GM12878 (cell line): ENCODE measurements around the gene ZBTB21. TPM values are rescaled to one million over a fixed set of nuclear protein-coding genes. Genes with fewer than 3 reads are reported as not detected.

ENCODE experiments used
- ATAC-seq: fragments of 200-7000 bp; cut with Tn5 transposase; 3 replicates; pipeline ENCODE4 v1.9.1; 2020; ENCODE audit warnings: mild to moderate bottlenecking, moderate library complexity
- BruUV-seq: library from RNA; stranded (reverse); fragments of 400-500 nt; replicated peaks from 2 replicates; lab custom pipeline; 2021; lab: Mats Ljungman, UMichigan
- CTCF ChIA-PET: fragments of 300-600 bp; sonication (Branson Sonifier 250); formaldehyde crosslinking; extraction: SDS; loops from one replicate; lab custom pipeline; 2021; ENCODE audit warnings: inconsistent platforms; lab: Yijun Ruan, JAX
- POLR2A ChIA-PET: fragments of 350-600 bp; formaldehyde crosslinking; extraction: SDS; loops from one replicate; lab custom pipeline; 2021; ENCODE audit warnings: inconsistent platforms; lab: Charles Lee
- RAD21 ChIA-PET: fragments of 300-600 bp; sonication (Branson Sonifier 250); formaldehyde crosslinking; loops from one replicate; lab custom pipeline; 2023; ENCODE audit warnings: antibody characterized with exemption; ENCODE audit not compliant: unreplicated experiment; lab: Charles Lee
- SMC1A ChIA-PET: fragments of 300-600 bp; sonication (Branson Sonifier 250); formaldehyde crosslinking; loops from one replicate; lab custom pipeline; 2023; ENCODE audit not compliant: unreplicated experiment, uncharacterized antibody; lab: Charles Lee
- DNase-seq: peaks from one replicate; pipeline ENCODE4 v3.0.0-alpha.2; 2011; ENCODE audit warnings: low read depth, low spot score
- FAIRE-seq: peaks from 3 replicates; lab custom pipeline; 2011; peaks lifted over from hg19 to GRCh38; lab: Jason Lieb, UNC
- H2AFZ ChIP-seq: 2 replicates; pipeline ENCODE4 v1.6.0; 2011; ENCODE audit warnings: low read depth, low read length, control low read depth; ENCODE audit not compliant: control insufficient read depth
- H3K27ac ChIP-seq: 2 replicates; pipeline ENCODE4 v1.5.1; 2011; ENCODE audit warnings: control low read depth; ENCODE audit not compliant: control insufficient read depth, insufficient read depth
- H3K27me3 ChIP-seq, 2 experiments: replicated peaks in 1 of 2; 2 replicates each; pipeline versions ENCODE4 v1.6.0 to v1.6.1; 2011; ENCODE audit warnings: low read length in 1 of 2; ENCODE audit not compliant: control insufficient read depth in 2 of 2, insufficient read depth in 2 of 2
- H3K36me3 ChIP-seq, 2 experiments: 2 replicates each; pipeline ENCODE4 v1.5.1; 2011; ENCODE audit warnings: low read length in 1 of 2; ENCODE audit not compliant: control insufficient read depth in 2 of 2, insufficient read depth in 2 of 2
- H3K4me1 ChIP-seq: 2 replicates; pipeline ENCODE4 v1.6.1; 2011; ENCODE audit warnings: mild to moderate bottlenecking, low read length, moderate library complexity, mixed read lengths; ENCODE audit not compliant: control insufficient read depth, insufficient read depth
- H3K4me2 ChIP-seq: 2 replicates; pipeline ENCODE4 v1.6.0; 2011; ENCODE audit warnings: control low read depth; ENCODE audit not compliant: control insufficient read depth, insufficient read depth
- H3K4me3 ChIP-seq: fragments of 200-600 bp; sonication (generic); 2 replicates; pipeline ENCODE4 v1.5.1; 2016
- H3K79me2 ChIP-seq: 2 replicates; pipeline ENCODE4 v1.6.0; 2011; ENCODE audit warnings: low read length; ENCODE audit not compliant: control insufficient read depth, insufficient read depth
- H3K9ac ChIP-seq: 2 replicates; pipeline ENCODE4 v1.8.0; 2011; ENCODE audit warnings: low read length, control low read depth, mixed read lengths; ENCODE audit not compliant: control insufficient read depth, insufficient read depth
- H3K9me3 ChIP-seq: replicated peaks from 3 replicates; pipeline ENCODE4 v1.5.1; 2011; ENCODE audit warnings: mild to moderate bottlenecking, low read length; ENCODE audit not compliant: control insufficient read depth, insufficient read depth
- H4K20me1 ChIP-seq: 2 replicates; pipeline ENCODE4 v1.6.0; 2011; ENCODE audit not compliant: control insufficient read depth, insufficient read depth
- BHLHE40 ChIP-seq, 2 experiments: fragments of 450-650 bp in 1 of 2; IDR thresholded peaks; 2 replicates each; pipeline ENCODE4 v1.6.1; 2011 to 2017; ENCODE audit warnings: low read depth in 2 of 2, borderline replicate concordance in 1 of 2, improper control_type of control experiment in 1 of 2, low read length in 1 of 2, mild to moderate bottlenecking in 1 of 2
- CBFB ChIP-seq: IDR thresholded peaks from 2 replicates; pipeline ENCODE4 v1.6.1; 2016; ENCODE audit warnings: antibody characterized with exemption, low read depth
- SPI1 ChIP-seq: IDR thresholded peaks from 2 replicates; pipeline ENCODE4 v1.6.1; 2011; ENCODE audit warnings: low read depth, mild to moderate bottlenecking, low read length, moderate library complexity, borderline replicate concordance; ENCODE audit not compliant: insufficient read depth
- ZBED1 ChIP-seq: IDR thresholded peaks from 2 replicates; pipeline ENCODE4 v1.6.1; 2016; ENCODE audit warnings: borderline replicate concordance
- WGBS: methylation state at CpG from one replicate; pipeline ENCODE4 v1.1.6; 2016; ENCODE audit warnings: low lambda C conversion rate; ENCODE audit not compliant: insufficient replicate concordance, insufficient coverage; ENCODE audit errors: missing lambda C conversion rate; 5-methylcytosine and 5-hydroxymethylcytosine counted together
- in situ Hi-C: fragments of 300-500 bp; cut with MboI; formaldehyde crosslinking; loops from 9 replicates; pipeline ENCODE4 v1.14.3; 2018; ENCODE audit warnings: mixed read lengths
- intact Hi-C: fragments of 100-400 bp; cut with micrococcal nuclease; formaldehyde crosslinking; loops from one replicate; pipeline ENCODE4 v1.14.2; 2022; ENCODE audit not compliant: unreplicated experiment
- polyA plus RNA-seq, 11 experiments: library from polyadenylated mRNA; depleted of rRNA in 4 of 11; unstranded in 6 of 11; stranded (reverse) in 5 of 11; fragments of >200 nt; fragmentation: Nextera tagmentation in 4 of 11; fragmentation: Illumina TruSeq in 1 of 11; extraction: Ambion mirVana in 4 of 11; extraction: Trizol in 1 of 11; gene quantifications; 1 replicate in 1 of 11; 2 replicates in 10 of 11; pipeline versions ENCODE4 v1.2.1 to v1.2.3, GENCODE V29; 2011 to 2016; ENCODE audit warnings: inconsistent platforms in 2 of 11, missing spikeins in 2 of 11, low read depth in 1 of 11
- total RNA-seq, 4 experiments: library from RNA; depleted of rRNA in 3 of 4; stranded (reverse); fragments of >200 nt in 3 of 4; fragmentation: Illumina TruSeq in 1 of 4; extraction: Trizol in 1 of 4; gene quantifications; 2 replicates each; pipeline versions ENCODE4 v1.2.1 to v1.2.3, GENCODE V29; 2013 to 2021
- TF ChIP-seq, protein P1 (sequence below): IDR thresholded peaks from 2 replicates; pipeline ENCODE4 v1.6.1; 2011; ENCODE audit warnings: mild to moderate bottlenecking, low read depth, low read length, moderate library complexity; ENCODE audit not compliant: insufficient replicate concordance

The ZBTB21 gene
- total and polyA plus RNA-seq, 10 of the 15 experiments (the other 5 are each of a cell fraction or from before 2014, with no cell fraction given) = 1.8 to 21.6 (median 10.6) TPM

DNA sequence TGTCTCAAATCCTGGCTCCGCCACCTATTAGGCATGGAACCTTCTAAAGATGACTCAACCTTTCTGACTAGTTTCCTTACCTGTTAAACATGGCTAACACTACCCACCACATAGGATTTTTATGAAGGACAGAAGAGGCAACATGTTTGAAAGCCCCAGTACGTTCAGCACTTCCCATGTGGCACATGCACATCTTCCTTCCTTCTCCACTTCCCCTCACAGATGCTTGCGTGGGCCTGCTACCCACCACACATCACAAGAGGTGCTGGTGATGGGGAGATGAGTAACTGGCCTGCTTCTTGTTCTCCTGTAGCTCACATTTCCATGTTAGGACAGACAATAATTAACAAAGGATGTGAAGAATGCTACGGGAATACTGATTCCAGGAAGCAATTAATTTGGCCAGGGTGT lies 7.1 kb downstream of the ZBTB21 start:
- WGBS = 26% methylated on average over 4 of the region's 4 CpGs
- DNase-seq (no peak), ATAC-seq (peak; percentile 50), FAIRE-seq (no peak)
- SMC1A ChIA-PET = interaction anchor here (0.9 to 1.6 kb wide), 5 partner anchors 9 to 114 kb away, joined by 3 to 5 read pairs (median 4); no protein-coding TSS in a partner anchor
- TSS peak; percentile 86 for BruUV-seq
- H4K20me1 ChIP-seq = no peaks in the 10 kb centered on the region
- no peaks in the 10 kb centered on the region for H3K9me3 ChIP-seq
- in situ Hi-C loops (loop anchor here (5.0 kb wide), 1 partner anchor 76 kb away; no protein-coding TSS in a partner anchor), intact Hi-C loops (loop anchor here (2.0 to 10.0 kb wide), 4 partner anchors 51 to 638 kb away; partner anchors contain the start of genes C2CD2 and MX2)
- H3K4me2 ChIP-seq = peak overlapping the region; percentile 48
- RAD21 ChIA-PET = interaction anchor here (1.2 to 1.5 kb wide), 4 partner anchors 50 to 115 kb away, joined by 5 to 7 read pairs (median 6); no protein-coding TSS in a partner anchor
- peak overlapping the region; percentile 24; the same call in 1 of the 2 replicates for H2AFZ ChIP-seq
- peak overlapping the region; percentile 79 for H3K27ac ChIP-seq
- peak overlapping the region; percentile 50; the same call in 1 of the 2 replicates for H3K4me3 ChIP-seq
- peaks cover 0 to 14% of the 10 kb centered on the region in 2 experiments; a peak in 2 of 4 replicates for H3K36me3 ChIP-seq
- peak; percentile 49 to 52; a peak in 1 of 4 replicates for TF ChIP-seq BHLHE40 (IDR thresholded peaks at IDR 0.05; ENCODE audit: borderline replicate concordance in 1 of 2, low read depth in 2 of 2, low read length in 1 of 2)
- TF ChIP-seq ZBED1 = 0 out of 2 replicates have a peak, but pooled peaks have one; percentile 3
- TF ChIP-seq SPI1 = peak; percentile 72
- TF ChIP-seq CBFB = no peak
- TF ChIP-seq, protein P1, sequence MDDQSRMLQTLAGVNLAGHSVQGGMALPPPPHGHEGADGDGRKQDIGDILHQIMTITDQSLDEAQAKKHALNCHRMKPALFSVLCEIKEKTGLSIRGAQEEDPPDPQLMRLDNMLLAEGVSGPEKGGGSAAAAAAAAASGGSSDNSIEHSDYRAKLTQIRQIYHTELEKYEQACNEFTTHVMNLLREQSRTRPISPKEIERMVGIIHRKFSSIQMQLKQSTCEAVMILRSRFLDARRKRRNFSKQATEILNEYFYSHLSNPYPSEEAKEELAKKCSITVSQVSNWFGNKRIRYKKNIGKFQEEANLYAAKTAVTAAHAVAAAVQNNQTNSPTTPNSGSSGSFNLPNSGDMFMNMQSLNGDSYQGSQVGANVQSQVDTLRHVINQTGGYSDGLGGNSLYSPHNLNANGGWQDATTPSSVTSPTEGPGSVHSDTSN = peak; percentile 5
- no peaks in the 10 kb centered on the region for H3K27me3 ChIP-seq
- POLR2A ChIA-PET = interaction anchor here (0.8 to 1.4 kb wide), 4 partner anchors 16 to 127 kb away, joined by 3 to 9 read pairs (median 4); no protein-coding TSS in a partner anchor
- peaks cover 56% of the 10 kb centered on the region for H3K79me2 ChIP-seq
- CTCF ChIA-PET = interaction anchor here (0.7 to 1.4 kb wide), 3 partner anchors 46 to 142 kb away, joined by 3 to 4 read pairs (median 3); no protein-coding TSS in a partner anchor
- H3K4me1 ChIP-seq = peaks cover 20% of the 10 kb centered on the region
- peak overlapping the region; percentile 55; the same call in 1 of the 2 replicates for H3K9ac ChIP-seq
